Measurements from ENCODE around the gene TGIF1.

DNA sequence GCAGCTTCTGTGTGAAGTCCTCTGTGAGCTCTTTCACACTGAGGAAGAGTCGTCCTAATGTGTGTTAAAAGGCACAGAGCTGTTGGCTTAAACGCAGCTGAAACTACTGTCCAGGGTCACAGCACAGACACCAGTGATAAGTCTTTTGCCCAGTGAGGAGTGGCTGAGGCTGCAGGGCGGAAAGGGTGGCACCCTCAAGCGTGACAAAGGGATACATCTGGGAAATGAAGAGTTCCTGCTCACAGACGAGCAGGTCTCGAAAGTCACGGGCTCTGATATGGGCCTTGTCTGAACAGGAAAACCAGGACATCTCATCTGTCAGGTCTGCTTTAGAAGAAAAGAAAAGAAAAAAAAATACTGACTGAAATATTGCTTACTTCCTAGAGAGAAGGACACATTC lies 36.5 kb downstream of the TGIF1 start:
- TF ChIP-seq FOXM1 (IDR thresholded peaks at IDR 0.05; ENCODE audit: borderline replicate concordance) (no peak), SUZ12 (IDR thresholded peaks at IDR 0.05) (no peak), FOXA1 (IDR thresholded peaks at IDR 0.05) (no peak), NFRKB (IDR thresholded peaks at IDR 0.05) (no peak), ARNT (IDR thresholded peaks at IDR 0.05) (no peak), ELF4 (IDR thresholded peaks at IDR 0.05) (no peak), SP1 (IDR thresholded peaks at IDR 0.05) (no peak)
- TF ChIP-seq, protein P1, sequence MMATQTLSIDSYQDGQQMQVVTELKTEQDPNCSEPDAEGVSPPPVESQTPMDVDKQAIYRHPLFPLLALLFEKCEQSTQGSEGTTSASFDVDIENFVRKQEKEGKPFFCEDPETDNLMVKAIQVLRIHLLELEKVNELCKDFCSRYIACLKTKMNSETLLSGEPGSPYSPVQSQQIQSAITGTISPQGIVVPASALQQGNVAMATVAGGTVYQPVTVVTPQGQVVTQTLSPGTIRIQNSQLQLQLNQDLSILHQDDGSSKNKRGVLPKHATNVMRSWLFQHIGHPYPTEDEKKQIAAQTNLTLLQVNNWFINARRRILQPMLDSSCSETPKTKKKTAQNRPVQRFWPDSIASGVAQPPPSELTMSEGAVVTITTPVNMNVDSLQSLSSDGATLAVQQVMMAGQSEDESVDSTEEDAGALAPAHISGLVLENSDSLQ (IDR thresholded peaks at IDR 0.05) = no peak

Measured in HEK293T (cell line).